Smooth muscle cell (in vitro differentiated cells): ENCODE measurements around the gene CDK2. TPM values are rescaled to one million over a fixed set of nuclear protein-coding genes. Genes with fewer than 3 reads are reported as not detected.
A peak's percentile ranks its signal among the peaks of the same experiment; 100 is the strongest.

ENCODE experiments used
- DNase-seq: peaks from one replicate; lab custom pipeline; 2025; ENCODE audit not compliant: unreplicated experiment; lab: John Stamatoyannopoulos, UW
- H2AFZ ChIP-seq: fragments of 200-600 bp; sonication (generic); 2 replicates; pipeline ENCODE4 v1.6.0; 2016; ENCODE audit warnings: antibody characterized with exemption, low read depth, mild to moderate bottlenecking
- H3F3A ChIP-seq: fragments of 200-600 bp; sonication (generic); 2 replicates; pipeline ENCODE4 v1.6.0; 2017; ENCODE audit warnings: antibody characterized with exemption, low read depth
- H3K27ac ChIP-seq: fragments of 200-600 bp; sonication (generic); 2 replicates; pipeline ENCODE4 v1.5.1; 2016; ENCODE audit warnings: low read depth, mild to moderate bottlenecking
- H3K27me3 ChIP-seq: fragments of 200-600 bp; sonication (generic); 2 replicates; pipeline ENCODE4 v1.6.1; 2016; ENCODE audit warnings: low read depth, mild to moderate bottlenecking
- H3K36me3 ChIP-seq: fragments of 200-600 bp; sonication (generic); 2 replicates; pipeline ENCODE4 v1.5.1; 2016; ENCODE audit warnings: low read depth
- H3K4me1 ChIP-seq: fragments of 200-600 bp; sonication (generic); 2 replicates; pipeline ENCODE4 v1.5.1; 2016; ENCODE audit warnings: low read depth
- H3K4me2 ChIP-seq: fragments of 200-600 bp; sonication (generic); 2 replicates; pipeline ENCODE4 v1.6.0; 2016; ENCODE audit warnings: mild to moderate bottlenecking
- H3K4me3 ChIP-seq: fragments of 200-600 bp; sonication (generic); 2 replicates; pipeline ENCODE4 v1.5.1; 2016; ENCODE audit warnings: mild to moderate bottlenecking
- H3K79me2 ChIP-seq: fragments of 200-600 bp; sonication (generic); 2 replicates; pipeline ENCODE4 v1.6.0; 2016; ENCODE audit warnings: low read depth, mild to moderate bottlenecking
- H3K9ac ChIP-seq: fragments of 200-600 bp; sonication (generic); 2 replicates; pipeline ENCODE4 v1.6.0; 2016; ENCODE audit warnings: low read depth
- H3K9me3 ChIP-seq: fragments of 200-600 bp; sonication (generic); replicated peaks from 2 replicates; pipeline ENCODE4 v1.5.1; 2016; ENCODE audit warnings: low read depth
- H4K20me1 ChIP-seq: fragments of 200-600 bp; sonication (generic); 2 replicates; pipeline ENCODE4 v1.6.0; 2016; ENCODE audit warnings: low read depth
- CTCF ChIP-seq: fragments of 200-600 bp; sonication (generic); IDR thresholded peaks from 2 replicates; pipeline ENCODE4 v1.5.1; 2017; ENCODE audit warnings: borderline replicate concordance, mild to moderate bottlenecking, antibody characterized with exemption; ENCODE audit not compliant: insufficient read depth, poor library complexity, severe bottlenecking
- WGBS: methylation state at CpG from one replicate; pipeline ENCODE4 v1.1.7; 2016; ENCODE audit warnings: low lambda C conversion rate; 5-methylcytosine and 5-hydroxymethylcytosine counted together
- polyA plus RNA-seq: library from polyadenylated mRNA; unstranded; fragments of >200 nt; fragmentation: Nextera tagmentation; extraction: Ambion mirVana; gene quantifications from 2 replicates; pipeline ENCODE4 v1.2.1, GENCODE V29; 2016
- total RNA-seq: library from RNA; depleted of rRNA; stranded (reverse); fragments of >200 nt; gene quantifications from 2 replicates; pipeline ENCODE4 v1.2.3, GENCODE V29; 2014

The CDK2 gene
- total and polyA plus RNA-seq, 2 experiments from 2014 or later, result 33.3 to 36.5 TPM

- no peaks in the 10 kb centered on the region for H3K27me3 ChIP-seq
- no peak overlapping the region for H2AFZ ChIP-seq
- H3K4me2 ChIP-seq, result peak overlapping the region; percentile 90
- H3K36me3 ChIP-seq, result no peaks in the 10 kb centered on the region
- peaks cover 10% of the 10 kb centered on the region for H3F3A ChIP-seq
- H4K20me1 ChIP-seq, result peaks cover 28% of the 10 kb centered on the region
- H3K79me2 ChIP-seq, result peaks cover 78% of the 10 kb centered on the region
- DNase-seq, result no peak
- H3K9ac ChIP-seq, result peak overlapping the region; percentile 90
- TF ChIP-seq CTCF, result no peak
- H3K4me3 ChIP-seq, result peak overlapping the region; percentile 82
- H3K4me1 ChIP-seq, result peaks cover 12% of the 10 kb centered on the region
- no peaks in the 10 kb centered on the region for H3K9me3 ChIP-seq
- 93% methylated on average over 4 of the region's 4 CpGs for WGBS
- peak overlapping the region; percentile 86 for H3K27ac ChIP-seq
These were observed 41.3 kb upstream of the CDK2 start for GRCh38 chr12:55925371-55925770.

GRCh38 chr12:55925870-55926737 is 40.5 kb upstream of the CDK2 start:
- WGBS, result 21% methylated on average over 10 of the region's 10 CpGs
- DNase-seq, result no peak
- H3K79me2 ChIP-seq, result peaks cover 70% of the 10 kb centered on the region
- peaks cover 12% of the 10 kb centered on the region for H3F3A ChIP-seq
- peak overlapping the region; percentile 87 for H2AFZ ChIP-seq
- peaks cover 21% of the 10 kb centered on the region for H4K20me1 ChIP-seq
- peak overlapping the region; percentile 90 for H3K9ac ChIP-seq
- no peaks in the 10 kb centered on the region for H3K27me3 ChIP-seq
- no peaks in the 10 kb centered on the region for H3K9me3 ChIP-seq
- H3K4me2 ChIP-seq, result peak overlapping the region; percentile 90
- no peaks in the 10 kb centered on the region for H3K36me3 ChIP-seq
- no peak for TF ChIP-seq CTCF
- peaks cover 19% of the 10 kb centered on the region for H3K4me1 ChIP-seq
- peak overlapping the region; percentile 82 for H3K4me3 ChIP-seq
- H3K27ac ChIP-seq, result peak overlapping the region; percentile 86

GRCh38 chr12:55926738-55927587 is 39.7 kb upstream of the CDK2 start:
- H3K4me2 ChIP-seq, result peak overlapping the region; percentile 90
- H2AFZ ChIP-seq, result peak overlapping the region; percentile 87
- H3K36me3 ChIP-seq, result no peaks in the 10 kb centered on the region
- peaks cover 62% of the 10 kb centered on the region for H3K79me2 ChIP-seq
- peaks cover 24% of the 10 kb centered on the region for H3K4me1 ChIP-seq
- H3F3A ChIP-seq, result peaks cover 17% of the 10 kb centered on the region
- peak; percentile 85 for DNase-seq
- peak overlapping the region; percentile 86 for H3K27ac ChIP-seq
- WGBS, result 2% methylated on average over 42 of the region's 42 CpGs
- no peaks in the 10 kb centered on the region for H3K27me3 ChIP-seq
- H3K9me3 ChIP-seq, result no peaks in the 10 kb centered on the region
- TF ChIP-seq CTCF, result peak; percentile 86
- peaks cover 13% of the 10 kb centered on the region for H4K20me1 ChIP-seq
- H3K9ac ChIP-seq, result peak overlapping the region; percentile 90
- H3K4me3 ChIP-seq, result peak overlapping the region; percentile 82
